Measurements from ENCODE around the gene HGD. TPM values are rescaled to one million over a fixed set of nuclear protein-coding genes. Genes with fewer than 3 reads are reported as not detected.

HGD gene
- total RNA-seq, 1 experiment from 2014 or later = 1.5 TPM

- DNase-seq (ENCODE audit: low spot score) (no peak), ATAC-seq (no peak)
- no peak overlapping the region for H3K27ac Mint-ChIP-seq
- peaks cover 7% of the 10 kb centered on the region for H3K4me1 Mint-ChIP-seq
- peaks cover 8% of the 10 kb centered on the region; the same call in 1 of the 2 replicates for H3K36me3 Mint-ChIP-seq
- H3K27me3 Mint-ChIP-seq (ENCODE audit: low read depth) = no peaks in the 10 kb centered on the region
- H3K9me3 Mint-ChIP-seq = peaks cover 12% of the 10 kb centered on the region
- ChIA-PET POLR2A (no interaction called here), CTCF (no interaction called here)
- TF ChIP-seq ELF4 (CRISPR knock-in tag; IDR thresholded peaks at IDR 0.05; ENCODE audit: low read depth) (no peak), FOXK1 (CRISPR knock-in tag; IDR thresholded peaks at IDR 0.05) (no peak), CDX4 (CRISPR knock-in tag; IDR thresholded peaks at IDR 0.05; ENCODE audit: borderline replicate concordance) (no peak), TP53 (CRISPR knock-in tag; IDR thresholded peaks at IDR 0.05) (no peak), ZNF281 (CRISPR knock-in tag; IDR thresholded peaks at IDR 0.05) (no peak), STAT6 (CRISPR knock-in tag; conservative IDR thresholded peaks at IDR 0.05; ENCODE audit: low read depth) (no peak), ERG (CRISPR knock-in tag; IDR thresholded peaks at IDR 0.05) (no peak), CREM (CRISPR knock-in tag; IDR thresholded peaks at IDR 0.05) (no peak), PRRX2 (CRISPR knock-in tag; IDR thresholded peaks at IDR 0.05) (no peak), ZSCAN18 (CRISPR knock-in tag; IDR thresholded peaks at IDR 0.05) (no peak), ETV6 (CRISPR knock-in tag; IDR thresholded peaks at IDR 0.05) (no peak), E2F4 (CRISPR knock-in tag; IDR thresholded peaks at IDR 0.05; ENCODE audit: borderline replicate concordance, low read depth) (no peak), MAX (CRISPR knock-in tag; IDR thresholded peaks at IDR 0.05) (no peak), ATF6 (CRISPR knock-in tag; IDR thresholded peaks at IDR 0.05) (no peak), ZMAT4 (CRISPR knock-in tag; IDR thresholded peaks at IDR 0.05) (no peak), NR3C1 (CRISPR knock-in tag; conservative IDR thresholded peaks at IDR 0.05; ENCODE audit: low read depth) (no peak), NFE2L1 (CRISPR knock-in tag; IDR thresholded peaks at IDR 0.05) (no peak), MXD4 (CRISPR knock-in tag; IDR thresholded peaks at IDR 0.05; ENCODE audit: borderline replicate concordance) (no peak), SMAD4 (CRISPR knock-in tag; IDR thresholded peaks at IDR 0.05) (no peak)
- no peak overlapping the region for H3K4me3 Mint-ChIP-seq
These were observed 45.1 kb downstream of the HGD start for GRCh38 chr3:120636795-120637401.

All from WTC11 (cell line).